HG03139 (cell line): ENCODE measurements around the gene JDP2.

Experiments used
- ATAC-seq: cut with Tn5 transposase; IDR thresholded peaks from one replicate; pipeline ENCODE4 v1.9.1; 2021; ENCODE audit not compliant: unreplicated experiment

JDP2 gene

GRCh38 chr14:75479770-75480600, 52.2 kb downstream of the JDP2 start:
- no peak for ATAC-seq

- no peak for ATAC-seq
These were observed 54.5 kb downstream of the JDP2 start for GRCh38 chr14:75482366-75482765.

DNA sequence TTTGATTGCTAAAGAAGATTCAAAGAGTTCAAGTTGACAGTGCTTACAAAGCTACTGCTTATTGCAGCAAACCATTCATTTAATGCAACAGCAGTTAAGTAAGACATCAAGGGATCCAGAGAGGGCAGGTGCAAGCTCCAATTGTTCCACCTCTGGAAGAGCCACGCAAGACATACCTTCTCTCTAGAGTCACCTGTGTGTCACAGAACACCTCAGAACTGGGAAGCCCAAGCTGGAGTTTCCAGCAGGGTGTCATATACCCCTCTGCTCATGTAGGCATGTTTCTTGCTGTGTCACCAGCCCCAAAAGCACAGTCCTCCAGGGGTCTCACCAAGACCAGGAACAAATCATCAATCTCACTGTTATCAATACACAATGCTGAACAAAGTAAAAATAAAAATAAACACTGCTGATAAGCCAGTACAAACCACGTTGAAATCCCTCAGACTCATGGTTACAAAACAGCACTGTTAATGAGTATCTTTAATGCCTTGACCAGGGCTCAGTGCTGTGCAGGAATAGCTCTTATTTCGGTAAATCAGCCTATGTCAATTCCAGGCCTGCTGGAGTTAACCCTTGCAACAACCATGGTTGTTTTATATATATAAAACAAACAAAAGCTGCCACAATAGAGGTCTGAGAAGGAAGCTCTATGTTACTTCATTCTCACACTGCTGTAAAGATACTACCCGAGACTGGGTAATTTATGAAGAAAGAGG, 57.0 kb downstream of the JDP2 start:
- no peak for ATAC-seq

DNA sequence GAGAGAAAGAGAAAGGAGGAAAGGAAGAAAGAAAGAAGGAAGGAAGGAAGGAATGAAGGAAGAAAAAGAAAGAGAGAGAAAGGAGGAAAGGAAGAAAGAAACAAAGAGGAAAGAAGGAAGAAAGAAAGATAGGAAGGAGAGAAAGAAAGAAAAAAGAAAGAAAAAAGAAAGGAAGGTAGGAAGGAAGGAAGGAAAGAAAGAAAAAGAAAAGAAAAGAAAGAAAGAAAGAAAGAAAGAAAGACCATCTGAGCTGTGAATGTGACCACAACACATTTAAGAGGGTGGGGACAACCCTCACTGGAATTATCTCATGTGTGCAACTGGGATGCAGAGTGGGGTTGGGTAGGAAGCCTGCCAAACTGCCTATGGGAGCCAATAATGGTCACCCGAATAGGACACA, 58.5 kb downstream of the JDP2 start:
- ATAC-seq: no peak

- ATAC-seq: peak; percentile 63
These were observed 59.4 kb downstream of the JDP2 start for GRCh38 chr14:75487155-75487671.

DNA sequence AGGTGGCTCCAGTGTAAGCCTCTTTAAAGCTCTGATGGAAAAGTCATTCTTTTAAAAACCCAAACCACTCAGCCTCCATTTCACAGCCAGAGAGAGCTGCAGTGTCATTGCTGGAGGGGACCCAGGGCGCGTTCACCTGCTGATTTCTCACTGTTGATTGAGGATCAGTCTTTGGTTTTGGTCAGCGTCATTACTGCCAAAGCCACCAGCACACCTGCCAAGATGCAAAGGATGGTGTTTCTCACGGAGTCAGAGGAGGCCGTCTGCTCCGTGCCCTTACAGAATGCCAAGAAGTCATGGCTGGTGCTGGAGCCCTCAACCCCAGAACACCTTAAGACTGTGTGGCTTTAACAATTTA, 61.6 kb downstream of the JDP2 start:
- no peak for ATAC-seq

GRCh38 chr14:75491376-75491978, 63.7 kb downstream of the JDP2 start:
- no peak for ATAC-seq

DNA sequence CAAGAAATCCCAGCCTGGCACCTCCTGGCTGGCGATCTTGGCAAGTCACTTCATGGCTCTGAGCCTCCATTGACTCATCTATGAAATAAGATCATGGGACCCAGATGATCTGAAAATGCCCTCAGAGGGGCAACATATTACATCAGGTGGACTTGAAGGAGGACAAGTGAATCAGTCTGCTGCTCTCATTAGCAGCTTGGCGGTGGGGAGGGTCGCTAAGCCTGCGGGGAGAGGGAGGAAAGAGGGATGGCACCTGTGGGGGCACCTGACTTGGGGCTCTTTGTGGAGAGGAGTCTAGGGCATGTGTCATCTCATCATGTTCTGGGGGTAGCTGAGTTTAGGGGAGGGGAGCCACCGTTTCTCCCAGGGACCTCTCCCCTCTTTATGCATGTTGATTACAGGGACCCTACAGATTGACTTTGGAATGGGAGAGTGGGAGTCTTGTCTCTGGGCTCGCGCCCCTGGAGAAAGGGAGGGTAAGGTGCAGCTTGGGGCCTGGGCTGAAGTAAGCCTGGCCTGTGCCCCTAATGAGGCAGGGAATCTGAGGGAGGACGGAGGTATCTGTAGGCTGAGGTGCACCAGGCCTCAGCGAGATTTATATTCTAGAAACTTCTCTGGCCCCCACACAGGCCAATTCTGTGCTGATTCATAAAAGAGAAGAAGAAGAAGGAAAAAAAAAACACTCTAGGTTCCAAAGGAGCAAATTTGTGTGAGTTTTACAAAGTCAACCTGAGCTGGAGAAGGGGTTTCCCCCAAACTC, 65.2 kb downstream of the JDP2 start:
- no peak for ATAC-seq

DNA sequence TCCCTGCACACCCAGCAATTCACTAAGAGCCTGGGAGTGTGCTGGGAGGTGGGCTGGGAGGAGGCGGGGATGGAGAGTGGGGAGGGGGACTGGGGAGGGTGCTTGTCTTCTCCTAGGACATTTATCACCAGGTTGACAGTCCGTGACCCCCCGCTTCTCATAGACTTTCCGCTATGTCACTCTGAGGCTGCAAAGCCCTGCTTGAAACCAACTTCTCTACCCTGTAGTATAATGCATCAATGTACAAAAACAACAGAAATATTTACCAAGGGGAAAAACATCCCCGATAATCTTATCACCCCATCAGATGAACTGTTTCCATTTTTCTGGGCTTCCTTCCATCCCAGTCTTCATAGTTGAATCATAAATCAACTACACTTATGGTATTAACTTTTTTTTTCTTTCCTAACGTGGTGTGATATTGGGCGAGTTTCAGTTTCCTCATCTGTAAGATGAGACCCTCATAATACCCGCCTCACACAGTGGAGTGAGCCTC, 65.8 kb downstream of the JDP2 start:
- ATAC-seq: no peak

- no peak for ATAC-seq
These were observed 67.1 kb downstream of the JDP2 start for GRCh38 chr14:75494896-75495295.

DNA sequence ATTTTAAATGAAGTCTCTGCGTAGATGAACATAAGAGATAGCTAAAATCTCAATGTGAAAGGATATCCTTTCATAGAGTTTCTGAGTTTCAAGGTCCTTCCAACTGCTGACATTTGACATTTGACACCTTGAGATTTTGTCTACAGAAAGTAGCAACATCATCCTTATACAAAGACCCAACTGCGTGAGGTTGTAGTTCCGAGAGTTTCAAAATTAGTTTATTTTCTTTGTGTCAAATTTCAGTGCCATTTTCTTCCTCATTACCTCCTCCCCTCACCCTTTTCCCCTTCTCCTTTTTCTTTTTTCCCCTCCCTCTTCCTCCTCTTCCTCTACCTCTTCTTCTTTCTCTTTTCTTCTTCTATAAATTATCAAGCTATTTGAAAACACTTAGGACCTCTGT, 67.6 kb downstream of the JDP2 start:
- ATAC-seq: no peak

GRCh38 chr14:75495882-75496281, 68.1 kb downstream of the JDP2 start:
- ATAC-seq: no peak

- no peak for ATAC-seq
These were observed 68.9 kb downstream of the JDP2 start for GRCh38 chr14:75496755-75497154.

GRCh38 chr14:75497191-75497590, 69.4 kb downstream of the JDP2 start:
- ATAC-seq: no peak

DNA sequence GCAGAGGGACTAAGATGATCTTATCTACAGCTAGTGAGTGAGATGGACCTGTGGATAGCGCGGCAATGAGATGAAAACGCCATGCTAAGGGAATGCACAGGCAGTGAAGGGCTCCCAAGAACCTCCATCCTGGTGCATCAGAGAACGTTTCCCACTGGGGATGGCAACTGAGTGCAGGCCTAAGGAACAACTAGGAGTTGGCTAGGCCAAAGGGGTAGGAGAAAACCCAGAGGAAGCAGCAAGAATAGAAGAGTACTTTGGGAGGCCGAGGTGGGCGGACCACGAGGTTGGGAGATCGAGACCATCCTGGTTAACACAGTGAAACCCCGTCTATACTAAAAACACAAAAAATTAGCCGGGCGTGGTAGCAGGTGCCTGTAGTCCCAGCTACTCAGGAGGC, 69.9 kb downstream of the JDP2 start:
- ATAC-seq: no peak

DNA sequence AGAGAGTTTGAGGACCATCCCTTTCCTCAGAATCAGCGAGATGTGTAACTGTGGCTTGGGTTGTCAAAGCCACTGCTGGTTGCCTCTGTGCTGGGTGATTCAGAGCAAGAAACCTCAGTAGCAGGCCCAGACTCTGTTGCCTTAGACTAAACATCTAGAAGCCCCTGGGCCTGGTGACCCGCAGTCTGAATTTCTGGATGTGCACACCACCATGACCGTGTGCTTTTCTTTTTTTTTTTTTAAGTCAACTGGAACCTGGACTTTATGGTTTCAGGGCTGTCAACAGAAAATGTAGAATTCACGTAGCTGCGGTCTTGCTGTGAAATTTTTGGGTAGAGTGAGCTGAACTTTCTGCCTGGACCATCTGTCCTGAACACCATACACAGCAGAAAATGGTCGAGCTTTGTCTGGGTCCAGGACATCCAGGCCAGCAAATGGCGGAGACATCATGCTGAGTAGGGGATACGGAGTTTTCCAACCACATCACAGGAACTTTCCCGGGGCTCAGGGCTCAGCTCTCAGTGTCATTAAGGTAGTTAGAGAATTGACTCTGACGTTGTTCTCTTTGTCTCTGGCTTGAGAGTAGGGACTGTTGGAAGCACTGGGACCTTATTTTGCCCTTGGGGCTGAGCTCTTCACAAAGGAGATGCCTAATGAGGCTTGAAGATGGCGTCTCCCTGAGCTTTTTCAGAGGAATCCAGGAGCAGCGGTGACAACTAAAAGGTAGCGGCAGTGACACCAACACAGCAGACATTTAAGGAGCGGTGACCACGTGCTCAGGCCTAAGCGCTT, 71.5 kb downstream of the JDP2 start:
- ATAC-seq: peak; percentile 51

- ATAC-seq: no peak
These were observed 73.3 kb downstream of the JDP2 start for GRCh38 chr14:75501080-75501479.

GRCh38 chr14:75504411-75504810, 76.6 kb downstream of the JDP2 start:
- ATAC-seq: no peak

DNA sequence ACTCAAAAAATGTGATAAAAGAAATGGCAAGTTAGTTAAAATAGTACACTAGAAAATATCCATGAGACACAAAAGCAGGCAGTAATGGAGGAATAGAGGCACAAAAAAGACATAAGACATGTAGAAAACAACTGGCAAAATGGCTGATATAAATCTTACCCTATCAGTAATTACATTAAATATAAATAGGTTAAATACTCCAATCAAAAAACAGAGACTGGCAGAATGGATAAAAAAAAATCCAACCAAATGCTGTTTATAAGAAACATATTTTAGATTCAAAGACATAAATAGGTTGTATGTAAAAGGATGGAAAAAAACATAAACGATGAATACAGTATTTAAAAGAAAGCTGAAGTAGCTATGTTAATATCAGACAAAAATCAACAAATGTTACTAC, 79.1 kb downstream of the JDP2 start:
- ATAC-seq: no peak

- ATAC-seq: no peak
These were observed 82.7 kb downstream of the JDP2 start for GRCh38 chr14:75510547-75510946.
